Naive B cell (primary cell): ENCODE data around the gene C6orf89. TPM values are rescaled to one million over a fixed set of nuclear protein-coding genes. Genes with fewer than 3 reads are reported as not detected.

ENCODE experiments used
- polyA plus RNA-seq, 6 donors: library from polyadenylated mRNA; unstranded; fragments of 300-500 nt; fragmentation: Illumina TruSeq; gene quantifications; one replicate each; pipeline ENCODE4 v1.2.3, GENCODE V29; 2021; ENCODE audit warnings: low read depth in 6 of 6

Gene C6orf89
- polyA plus RNA-seq, 6 donors from 2014 or later, result 24.1 to 37.5 (median 34.4) TPM

Other genes starting within 250 kb of the C6orf89 start
- 10 to 100 TPM; 22.9 to 89.9 (median 48.2) TPM for gene CDKN1A, start 207.2 kb upstream of the C6orf89 start, polyA plus RNA-seq
- gene RAB44, start 188.1 kb upstream of the C6orf89 start, polyA plus RNA-seq, result not detected
- 100 to 1,000 TPM in 2 of 6 donors, 10 to 100 TPM in 4; 56.9 to 105 (median 92.2) TPM for gene CPNE5, start 46.5 kb upstream of the C6orf89 start, polyA plus RNA-seq
- gene PPIL1, start 11.1 kb upstream of the C6orf89 start, polyA plus RNA-seq, result 10 to 100 TPM in 2 of 6 donors, 1 to 10 TPM in 4; 4.9 to 12.2 (median 6.8) TPM
- 1 to 10 TPM; 1.2 to 6.2 (median 2.6) TPM for gene PI16, start 68.8 kb downstream of the C6orf89 start, polyA plus RNA-seq
- gene MTCH1, start 100.2 kb downstream of the C6orf89 start, polyA plus RNA-seq, result 10 to 100 TPM; 69.5 to 89.8 (median 88.3) TPM
- gene FGD2, start 119.7 kb downstream of the C6orf89 start, polyA plus RNA-seq, result 100 to 1,000 TPM in 1 of 6 donors, 10 to 100 TPM in 5; 31.5 to 133 (median 69.2) TPM